Keratinocyte (primary cell): ENCODE data around the gene HIVEP2. TPM values are rescaled to one million over a fixed set of nuclear protein-coding genes. Genes with fewer than 3 reads are reported as not detected.

ENCODE experiments used
- DNase-seq: peaks from one replicate; pipeline ENCODE4 v3.0.0-alpha.2; 2011; ENCODE audit warnings: low read depth, missing footprints, low spot score
- FAIRE-seq: peaks from 2 replicates; lab custom pipeline; 2011; peaks lifted over from hg19 to GRCh38; lab: Jason Lieb, UNC
- H2AFZ ChIP-seq: 2 replicates; pipeline ENCODE4 v1.6.0; 2012; ENCODE audit warnings: low read length, control low read depth, inconsistent platforms; ENCODE audit not compliant: control insufficient read depth
- H3K27ac ChIP-seq: 2 replicates; pipeline ENCODE4 v1.5.1; 2011; ENCODE audit warnings: low read length; ENCODE audit not compliant: control insufficient read depth, insufficient read depth
- H3K27me3 ChIP-seq: 3 replicates; pipeline ENCODE4 v1.6.0; 2011; ENCODE audit warnings: low read length; ENCODE audit not compliant: control insufficient read depth, insufficient read depth; ENCODE audit errors: extremely low read depth
- H3K36me3 ChIP-seq, 2 experiments: 2 replicates in 1 of 2; 3 replicates in 1 of 2; pipeline ENCODE4 v1.5.1; 2011; ENCODE audit warnings: low read length in 2 of 2, mild to moderate bottlenecking in 1 of 2; ENCODE audit not compliant: control insufficient read depth in 2 of 2, insufficient read depth in 2 of 2; ENCODE audit errors: extremely low read depth in 1 of 2
- H3K4me1 ChIP-seq: 3 replicates; pipeline ENCODE4 v1.5.1; 2011; ENCODE audit warnings: low read length; ENCODE audit not compliant: control insufficient read depth, insufficient read depth; ENCODE audit errors: extremely low read depth
- H3K4me2 ChIP-seq: 3 replicates; pipeline ENCODE4 v1.6.0; 2011; ENCODE audit warnings: low read depth, low read length; ENCODE audit not compliant: control insufficient read depth, insufficient read depth; ENCODE audit errors: extremely low read depth
- H3K4me3 ChIP-seq, 3 experiments: fragments of 200-600 bp in 1 of 3; sonication (generic) in 1 of 3; 2 replicates in 2 of 3; 3 replicates in 1 of 3; pipeline ENCODE4 v1.5.1; 2011 to 2016; ENCODE audit warnings: low read length in 3 of 3, mild to moderate bottlenecking in 3 of 3, control low read depth in 2 of 3, inconsistent platforms in 1 of 3, low read depth in 1 of 3, mixed read lengths in 1 of 3, mixed run types in 1 of 3, moderate library complexity in 1 of 3; ENCODE audit not compliant: control insufficient read depth in 2 of 3, insufficient read depth in 2 of 3; ENCODE audit errors: extremely low read depth in 1 of 3
- H3K79me2 ChIP-seq: 2 replicates; pipeline ENCODE4 v1.6.0; 2012; ENCODE audit warnings: low read length; ENCODE audit not compliant: control insufficient read depth, insufficient read depth
- H3K9ac ChIP-seq: 3 replicates; pipeline ENCODE4 v1.6.0; 2011; ENCODE audit warnings: low read length; ENCODE audit not compliant: control insufficient read depth, insufficient read depth; ENCODE audit errors: extremely low read depth
- H3K9me1 ChIP-seq: 3 replicates; pipeline ENCODE4 v1.6.0; 2011; ENCODE audit warnings: low read length; ENCODE audit not compliant: control insufficient read depth, insufficient read depth; ENCODE audit errors: extremely low read depth
- H3K9me3 ChIP-seq: 2 replicates; pipeline ENCODE4 v1.5.1; 2012; ENCODE audit warnings: low read depth, low read length; ENCODE audit not compliant: control insufficient read depth
- H4K20me1 ChIP-seq: 3 replicates; pipeline ENCODE4 v1.6.0; 2011; ENCODE audit warnings: low read length; ENCODE audit not compliant: control insufficient read depth, insufficient read depth; ENCODE audit errors: extremely low read depth
- EZH2 ChIP-seq: IDR thresholded peaks from one replicate; pipeline ENCODE4 v1.6.1; 2012; ENCODE audit warnings: inconsistent platforms, mild to moderate bottlenecking, low read length, moderate library complexity
- dilution Hi-C: fragments of 300-500 bp; cut with MboI; formaldehyde crosslinking; loops from one replicate; pipeline ENCODE4 v1.7.0; 2020; ENCODE audit warnings: low sequenced_read_pairs; ENCODE audit not compliant: extremely low pct_ligation_motif_present
- polyA plus RNA-seq, 5 experiments: library from polyadenylated mRNA; depleted of rRNA in 3 of 5; stranded (reverse) in 3 of 5; stranded (forward) in 1 of 5; unstranded in 1 of 5; fragments of >200 nt; gene quantifications; 1 replicate in 1 of 5; 2 replicates in 3 of 5; 3 replicates in 1 of 5; pipeline versions ENCODE4 v1.2.1 to v1.2.3, GENCODE V29; 2011 to 2012; ENCODE audit warnings: missing spikeins in 2 of 5, low read depth in 1 of 5, low replicate concordance in 1 of 5
- TF ChIP-seq, protein P1 (sequence below), 3 experiments: IDR thresholded peaks in 1 of 3; conservative IDR thresholded peaks in 1 of 3; optimal IDR thresholded peaks in 1 of 3; 2 replicates in 2 of 3; 3 replicates in 1 of 3; pipeline versions ENCODE3 to v1.5.1; 2011; ENCODE audit warnings: low read length in 3 of 3, mild to moderate bottlenecking in 3 of 3, moderate library complexity in 2 of 3, control low read depth in 1 of 3, inconsistent platforms in 1 of 3; ENCODE audit not compliant: insufficient read depth in 2 of 3; ENCODE audit errors: extremely low read depth in 1 of 3

The HIVEP2 gene
- polyA plus RNA-seq, 1 donor (not counting 4 experiments of a cell fraction or from before 2014, with no cell fraction given) = 8.9 TPM

DNA sequence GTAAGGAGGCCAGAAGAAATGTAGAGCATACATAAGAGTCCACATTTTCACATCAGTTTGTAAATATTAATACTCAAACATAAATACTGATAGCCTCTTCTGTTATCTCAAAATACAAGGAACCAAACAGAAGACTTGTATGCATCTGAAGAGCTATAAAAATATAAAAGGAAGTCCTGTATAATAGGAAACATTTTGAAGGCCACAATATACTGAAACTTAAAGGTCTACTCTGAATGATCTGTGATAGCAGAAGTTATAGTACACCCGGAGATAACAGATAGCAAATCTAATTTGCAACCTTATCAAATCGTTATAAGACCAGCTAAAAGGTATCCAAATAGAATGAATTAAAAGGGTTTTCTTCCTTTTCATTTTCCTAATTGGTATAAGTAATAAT, 111.2 kb downstream of the HIVEP2 start:
- H3K4me2 ChIP-seq = peak overlapping the region; percentile 62
- H3K27me3 ChIP-seq = no peaks in the 10 kb centered on the region
- TF ChIP-seq EZH2 = no peak
- TF ChIP-seq, protein P1, sequence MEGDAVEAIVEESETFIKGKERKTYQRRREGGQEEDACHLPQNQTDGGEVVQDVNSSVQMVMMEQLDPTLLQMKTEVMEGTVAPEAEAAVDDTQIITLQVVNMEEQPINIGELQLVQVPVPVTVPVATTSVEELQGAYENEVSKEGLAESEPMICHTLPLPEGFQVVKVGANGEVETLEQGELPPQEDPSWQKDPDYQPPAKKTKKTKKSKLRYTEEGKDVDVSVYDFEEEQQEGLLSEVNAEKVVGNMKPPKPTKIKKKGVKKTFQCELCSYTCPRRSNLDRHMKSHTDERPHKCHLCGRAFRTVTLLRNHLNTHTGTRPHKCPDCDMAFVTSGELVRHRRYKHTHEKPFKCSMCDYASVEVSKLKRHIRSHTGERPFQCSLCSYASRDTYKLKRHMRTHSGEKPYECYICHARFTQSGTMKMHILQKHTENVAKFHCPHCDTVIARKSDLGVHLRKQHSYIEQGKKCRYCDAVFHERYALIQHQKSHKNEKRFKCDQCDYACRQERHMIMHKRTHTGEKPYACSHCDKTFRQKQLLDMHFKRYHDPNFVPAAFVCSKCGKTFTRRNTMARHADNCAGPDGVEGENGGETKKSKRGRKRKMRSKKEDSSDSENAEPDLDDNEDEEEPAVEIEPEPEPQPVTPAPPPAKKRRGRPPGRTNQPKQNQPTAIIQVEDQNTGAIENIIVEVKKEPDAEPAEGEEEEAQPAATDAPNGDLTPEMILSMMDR (optimal IDR thresholded peaks at IDR 0.05 in 1 of 3, IDR thresholded peaks at IDR 0.05 in 1 of 3, conservative IDR thresholded peaks at IDR 0.05 in 1 of 3; ENCODE audit: extremely low read depth in 1 of 3, insufficient read depth in 2 of 3, low read length in 3 of 3) = no peak
- H3K36me3 ChIP-seq = no peaks in the 10 kb centered on the region
- no peak for FAIRE-seq
- H3K9me3 ChIP-seq = no peaks in the 10 kb centered on the region
- H3K79me2 ChIP-seq = peaks cover 3% of the 10 kb centered on the region
- H2AFZ ChIP-seq = no peak overlapping the region
- dilution Hi-C loops = no loop called here
- H3K4me1 ChIP-seq = peaks cover 26% of the 10 kb centered on the region
- H3K9ac ChIP-seq = no peak overlapping the region
- no peaks in the 10 kb centered on the region for H3K9me1 ChIP-seq
- H3K4me3 ChIP-seq = no peak overlapping the region
- no peak for DNase-seq
- no peaks in the 10 kb centered on the region for H4K20me1 ChIP-seq
- peak overlapping the region; percentile 85 for H3K27ac ChIP-seq

DNA sequence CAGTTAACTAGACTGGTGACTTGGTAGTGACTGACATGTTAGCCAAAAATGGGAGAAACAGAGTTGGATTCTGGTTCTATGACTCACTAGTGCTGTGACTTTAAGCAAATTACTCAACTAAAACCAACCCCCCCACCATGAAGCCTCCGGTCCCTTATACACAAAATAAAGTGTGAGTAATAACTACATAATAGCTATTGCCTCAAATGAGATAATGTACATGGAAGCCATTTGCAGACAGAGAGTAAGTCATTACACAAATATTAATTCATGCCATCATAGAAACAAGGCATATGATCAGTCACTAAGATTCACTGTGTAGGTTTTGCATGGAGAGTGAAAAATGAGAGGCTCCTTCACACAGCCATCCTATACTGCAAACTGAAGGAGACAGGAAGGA, 111.9 kb downstream of the HIVEP2 start:
- Histone ChIP-seq H3K79me2 (peaks cover 3% of the 10 kb centered on the region), H3K9ac (peak overlapping the region; percentile 22), H3K36me3 (no peaks in the 10 kb centered on the region), H3K27ac (peak overlapping the region; percentile 85), H3K27me3 (no peaks in the 10 kb centered on the region), H2AFZ (peak overlapping the region; percentile 66), H3K4me3 (no peak overlapping the region), H3K9me1 (no peaks in the 10 kb centered on the region), H3K4me1 (peaks cover 22% of the 10 kb centered on the region), H3K9me3 (no peaks in the 10 kb centered on the region), H4K20me1 (no peaks in the 10 kb centered on the region), H3K4me2 (peak overlapping the region; percentile 62)
- no peak for TF ChIP-seq EZH2
- TF ChIP-seq, protein P1 (optimal IDR thresholded peaks at IDR 0.05 in 1 of 3, IDR thresholded peaks at IDR 0.05 in 1 of 3, conservative IDR thresholded peaks at IDR 0.05 in 1 of 3; ENCODE audit: extremely low read depth in 1 of 3, insufficient read depth in 2 of 3, low read length in 3 of 3) = no peak
- dilution Hi-C loops = no loop called here
- FAIRE-seq = peak; percentile 83
- peak; percentile 71 for DNase-seq
